GM18868 (cell line): ENCODE data around the gene RPE65.
"Not testable (repeated sequence)": the region's sequence is repeated elsewhere in the genome, so short reads cannot be mapped to it uniquely, and the experiment has no call there.

Experiments used
- ATAC-seq: cut with Tn5 transposase; IDR thresholded peaks from one replicate; pipeline ENCODE4 v1.9.1; 2021; ENCODE audit warnings: mild to moderate bottlenecking, moderate library complexity; ENCODE audit not compliant: unreplicated experiment

The RPE65 gene

GRCh38 chr1:68454534-68454933 lies 4.8 kb upstream of the RPE65 start:
- peak; percentile 50 for ATAC-seq

- ATAC-seq = no peak
Measured at GRCh38 chr1:68453060-68453670, 3.4 kb upstream of the RPE65 start.

- ATAC-seq = no peak
Measured at GRCh38 chr1:68448365-68448764, 1.4 kb downstream of the RPE65 start.

GRCh38 chr1:68445709-68446108 lies 4.0 kb downstream of the RPE65 start:
- no peak for ATAC-seq

GRCh38 chr1:68442822-68443556 lies 6.8 kb downstream of the RPE65 start:
- ATAC-seq = peak; percentile 89

GRCh38 chr1:68442006-68442405 lies 7.7 kb downstream of the RPE65 start:
- no peak for ATAC-seq

GRCh38 chr1:68438310-68438709 lies 11.4 kb downstream of the RPE65 start:
- peak; percentile 56 for ATAC-seq

- no peak for ATAC-seq
Measured at GRCh38 chr1:68433395-68433794, 16.4 kb downstream of the RPE65 start.

- ATAC-seq = no peak
Measured at GRCh38 chr1:68431076-68431475, 18.7 kb downstream of the RPE65 start.

- no peak for ATAC-seq
Measured at GRCh38 chr1:68429233-68429808, 20.4 kb downstream of the RPE65 start.

GRCh38 chr1:68426594-68426993 lies 23.2 kb downstream of the RPE65 start:
- ATAC-seq = no peak

GRCh38 chr1:68421350-68421749 lies 28.4 kb downstream of the RPE65 start:
- no peak for ATAC-seq

GRCh38 chr1:68409426-68409825 lies 40.3 kb downstream of the RPE65 start:
- ATAC-seq = no peak

- ATAC-seq = no peak
Measured at GRCh38 chr1:68401506-68401905, 48.2 kb downstream of the RPE65 start.

- ATAC-seq = not testable (repeated sequence)
Measured at GRCh38 chr1:68395575-68395974, 54.2 kb downstream of the RPE65 start.

- not testable (repeated sequence) for ATAC-seq
Measured at GRCh38 chr1:68392474-68392873, 57.3 kb downstream of the RPE65 start.

GRCh38 chr1:68385798-68386524 lies 63.8 kb downstream of the RPE65 start:
- ATAC-seq = not testable (repeated sequence)

GRCh38 chr1:68384872-68385411 lies 64.8 kb downstream of the RPE65 start:
- no peak for ATAC-seq

- ATAC-seq = no peak
Measured at GRCh38 chr1:68384321-68384813, 65.4 kb downstream of the RPE65 start.

- ATAC-seq = no peak
Measured at GRCh38 chr1:68383092-68383491, 66.7 kb downstream of the RPE65 start.

- no peak for ATAC-seq
Measured at GRCh38 chr1:68379085-68379478, 70.7 kb downstream of the RPE65 start.
